Heart left ventricle (tissue), 16 donors: ENCODE results near the gene UHRF2. TPM values are rescaled to one million over a fixed set of nuclear protein-coding genes. Genes with fewer than 3 reads are reported as not detected.
"Not testable (repeated sequence)": the region's sequence is repeated elsewhere in the genome, so short reads cannot be mapped to it uniquely, and the experiment has no call there.

Experiments used
- ATAC-seq, 4 donors: fragments of 200-7000 bp; cut with Tn5 transposase; one replicate each; pipeline ENCODE4 v1.9.1; 2020 to 2022; ENCODE audit warnings: moderate library complexity in 4 of 4, mild to moderate bottlenecking in 3 of 4, moderate number of reproducible peaks in 1 of 4
- DNase-seq, 5 donors: peaks; one replicate each; pipeline ENCODE4 v3.0.0-alpha.2; 2020
- H3K27ac ChIP-seq, 12 donors: fragments of 200-600 bp; sonication (generic) in 4 of 12; one replicate each; pipeline versions ENCODE4 v1.5.0 to v1.8.0; 2016 to 2022; ENCODE audit warnings: mild to moderate bottlenecking in 2 of 12
- H3K27me3 ChIP-seq, 9 donors: fragments of 200-600 bp; sonication (generic) in 2 of 9; one replicate each; pipeline versions ENCODE4 v1.5.1 to v1.8.0; 2016 to 2022; ENCODE audit warnings: mild to moderate bottlenecking in 3 of 9
- H3K36me3 ChIP-seq, 9 donors: fragments of 200-600 bp; sonication (generic) in 2 of 9; one replicate each; pipeline versions ENCODE4 v1.5.0 to v1.8.0; 2018 to 2022; ENCODE audit warnings: mild to moderate bottlenecking in 2 of 9
- H3K4me1 ChIP-seq, 12 donors: fragments of 200-600 bp; sonication (generic) in 4 of 12; one replicate each; pipeline versions ENCODE4 v1.5.0 to v1.8.0; 2016 to 2022; ENCODE audit warnings: mild to moderate bottlenecking in 3 of 12
- H3K4me3 ChIP-seq, 12 donors: fragments of 200-600 bp; sonication (generic) in 4 of 12; one replicate each; pipeline versions ENCODE4 v1.5.0 to v1.8.0; 2017 to 2022; ENCODE audit warnings: mild to moderate bottlenecking in 9 of 12, moderate library complexity in 4 of 12
- H3K9me3 ChIP-seq, 12 donors: fragments of 200-600 bp; sonication (generic) in 4 of 12; one replicate each; pipeline versions ENCODE4 v1.5.0 to v1.8.0; 2016 to 2022; ENCODE audit warnings: mild to moderate bottlenecking in 1 of 12
- CTCF ChIP-seq, 12 donors: fragments of 200-600 bp; sonication (generic) in 4 of 12; IDR thresholded peaks; one replicate each; pipeline versions ENCODE4 v1.5.0 to v1.8.0; 2018 to 2022; ENCODE audit warnings: antibody characterized with exemption in 12 of 12, mild to moderate bottlenecking in 5 of 12
- POLR2A ChIP-seq, 2 donors: fragments of 450-650 bp; IDR thresholded peaks; one replicate each; pipeline ENCODE4 v1.6.1; 2017; ENCODE audit warnings: antibody characterized with exemption in 2 of 2, mild to moderate bottlenecking in 2 of 2, moderate library complexity in 2 of 2
- WGBS, 4 donors: extraction: QIAGEN DNeasy Blood & Tissue Kit in 2 of 4; methylation state at CpG; one replicate each; pipeline versions ENCODE4 v1.1.5 to v1.1.7; 2013 to 2018; 5-methylcytosine and 5-hydroxymethylcytosine counted together
- intact Hi-C, 10 donors: fragments of 100-400 bp; cut with DNase I; formaldehyde crosslinking; loops; one replicate each; pipeline versions ENCODE4 v1.11.1 to v1.14.2; 2022
- polyA plus RNA-seq, 2 donors: library from polyadenylated mRNA; stranded (reverse); fragments of 200-250 nt; gene quantifications; one replicate each; pipeline ENCODE4 v1.2.3, GENCODE V29; 2013
- total RNA-seq, 9 donors: library from RNA; depleted of rRNA in 2 of 9; stranded (reverse); fragments of >200 nt in 2 of 9; fragmentation: NEBNext Ultra II Directional in 3 of 9; extraction: Animal tissue kit (Norgen Biotek cat#: 25700) in 3 of 9; gene quantifications; one replicate each; pipeline versions ENCODE4 v1.1.0 to v1.2.4, GENCODE V29; 2016 to 2023
- donor health status: ischemic (EF 13 %, LVEDD 7.1; RV severe dilation, severe dysfunction).
- donor health status: healthy with polysubstance abuse.
- donor health status: DM: no; HTN: yes; CAD: no.
- donor health status: DM: no; HTN: no; CAD: no.
- donor health status: ischemic (EF 25% LVEDD 6.9; RV normal size, moderate dysfunction).
- donor health status: ischemic (EF 25% LVEDD 5.7; RV mildly dilated, moderate dysfunction).
- donor health status: healthy.
- donor health status: DM: yes; HTN: yes; CAD: no.
- donor health status: ischemic (EF 35%, LVEDD 5.7; RV mildly dilated, moderate dysfunction).
- donor health status: nonischemic (EF 11% LVEDD 7.7; RV severe dilation, severe dysfunction).
- donor health status: DM: yes; HTN: yes; CAD: no.
- donor health status: PGD.
- donor health status: ischemic (EF 29% LVEDD 5.4; RV normal size, mild dysfunction).
- donor health status: nonischemic (EF 23%, LVEDD 6.1; RV moderate dilation, normal function).

Gene UHRF2
- total and polyA plus RNA-seq, 11 donors: 6.4 to 20.6 (median 14.1) TPM

GRCh38 chr9:6449645-6450044 lies 36.6 kb downstream of the UHRF2 start:
- TF ChIP-seq POLR2A (IDR thresholded peaks at IDR 0.05) (no peak), CTCF (IDR thresholded peaks at IDR 0.05) (no peak)
- intact Hi-C loops: loop anchor here in 2 of 10 donors (5.0 kb wide), 2 partner anchors 32 to 37 kb away; partner anchors contain the start of gene UHRF2 (in 1 of the 2)
- Histone ChIP-seq H3K27ac (peak overlapping the region in 1 of 12 donors; percentile 7), H3K4me1 (peaks cover 0 to 46% (median 27%) of the 10 kb centered on the region in 12 donors), H3K36me3 (peaks cover 0 to 4% (median 0%) of the 10 kb centered on the region in 9 donors), H3K27me3 (no peaks in the 10 kb centered on the region), H3K9me3 (no peaks in the 10 kb centered on the region), H3K4me3 (no peak overlapping the region)
- DNase-seq (no peak), ATAC-seq (peak; percentile 59 to 78 (median 67))

- TF ChIP-seq POLR2A (IDR thresholded peaks at IDR 0.05) (no peak), CTCF (IDR thresholded peaks at IDR 0.05) (no peak)
- Histone ChIP-seq H3K4me1 (peaks cover 0 to 45% (median 27%) of the 10 kb centered on the region in 12 donors), H3K4me3 (no peak overlapping the region), H3K9me3 (peaks cover 0 to 6% (median 0%) of the 10 kb centered on the region in 12 donors), H3K27ac (no peak overlapping the region), H3K36me3 (no peaks in the 10 kb centered on the region), H3K27me3 (no peaks in the 10 kb centered on the region)
- intact Hi-C loops: loop anchor here in 2 of 10 donors (5.0 kb wide), 2 partner anchors 34 to 39 kb away; partner anchors contain the start of gene UHRF2 (in 1 of the 2)
- DNase-seq (no peak), ATAC-seq (no peak)
- 72 to 77% (median 74%) methylated on average over 5 of the region's 5 CpGs for WGBS, 4 donors
Observed at GRCh38 chr9:6450641-6451375, 37.8 kb downstream of the UHRF2 start.

DNA sequence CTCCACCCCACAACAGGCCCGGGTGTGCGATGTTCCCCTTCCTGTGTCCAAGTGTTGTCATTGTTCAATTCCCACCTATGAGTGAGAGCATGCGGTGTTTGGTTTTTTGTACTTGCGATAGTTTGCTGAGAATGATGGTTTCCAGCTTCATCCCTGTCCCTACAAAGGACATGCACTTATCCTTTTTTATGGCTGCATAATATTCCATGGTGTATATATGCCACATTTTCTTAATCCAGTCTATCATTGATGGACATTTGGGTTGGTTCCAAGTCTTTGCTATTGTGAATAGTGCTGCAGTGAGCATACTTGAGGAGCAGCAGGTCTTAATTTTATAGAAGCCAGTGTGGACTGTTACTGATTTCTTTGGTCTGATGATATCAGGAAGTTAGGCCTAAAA lies 42.3 kb downstream of the UHRF2 start:
- H3K4me3 ChIP-seq, H3K36me3 ChIP-seq, ATAC-seq, H3K27ac ChIP-seq, H3K27me3 ChIP-seq, DNase-seq, intact Hi-C loops: not testable (repeated sequence)
- Histone ChIP-seq H3K4me1 (peaks cover 0 to 19% (median 9%) of the 10 kb centered on the region in 12 donors), H3K9me3 (peaks cover 0 to 15% (median 0%) of the 10 kb centered on the region in 12 donors)
- WGBS, 4 donors: 94 to 97% (median 96%) methylated on average over 4 of the region's 4 CpGs

GRCh38 chr9:6458704-6459103 lies 45.7 kb downstream of the UHRF2 start:
- H3K27ac ChIP-seq, H3K27me3 ChIP-seq, H3K4me3 ChIP-seq, ATAC-seq, H3K4me1 ChIP-seq, DNase-seq, intact Hi-C loops: not testable (repeated sequence)
- Histone ChIP-seq H3K36me3 (peaks cover 0 to 32% (median 10%) of the 10 kb centered on the region in 9 donors), H3K9me3 (peaks cover 0 to 15% (median 0%) of the 10 kb centered on the region in 12 donors)
- 97 to 99% (median 99%) methylated on average over 4 of the region's 4 CpGs for WGBS, 4 donors

DNA sequence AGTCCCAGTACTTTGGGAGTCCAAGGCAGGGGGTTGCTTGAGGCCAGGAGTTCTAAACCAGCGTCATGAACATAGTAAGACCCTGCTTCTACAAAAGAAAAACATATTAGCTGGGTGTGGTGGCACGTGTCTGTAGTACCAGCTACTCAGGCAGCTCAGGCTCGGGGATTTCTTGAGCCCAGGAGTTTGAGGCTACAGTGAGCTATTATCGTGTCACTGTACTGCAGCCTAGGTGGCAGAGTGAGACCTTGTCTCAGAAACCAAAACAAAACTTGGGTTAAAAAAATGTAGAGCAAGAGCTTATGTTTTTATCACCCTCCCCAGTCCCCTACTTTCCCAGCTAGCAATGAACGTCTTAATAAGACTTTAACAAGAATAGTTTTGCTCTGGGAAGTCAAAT lies 46.7 kb downstream of the UHRF2 start:
- no peaks in the 10 kb centered on the region for H3K4me1 ChIP-seq
- no peak for TF ChIP-seq POLR2A (IDR thresholded peaks at IDR 0.05)
- no peak for TF ChIP-seq CTCF (IDR thresholded peaks at IDR 0.05)
- ATAC-seq (no peak), DNase-seq (no peak)
- no peak overlapping the region for H3K4me3 ChIP-seq
- no peaks in the 10 kb centered on the region for H3K27me3 ChIP-seq
- 92 to 95% (median 93%) methylated on average over 5 of the region's 5 CpGs for WGBS, 4 donors
- intact Hi-C loops: loop anchor here in 1 of 10 donors (10.0 kb wide), 1 partner anchor 55 kb away; no protein-coding TSS in a partner anchor
- peaks cover 0 to 40% (median 10%) of the 10 kb centered on the region in 9 donors for H3K36me3 ChIP-seq
- no peak overlapping the region for H3K27ac ChIP-seq
- H3K9me3 ChIP-seq: peaks cover 0 to 15% (median 0%) of the 10 kb centered on the region in 12 donors
